Uterus (tissue), 4 donors: Measurements from ENCODE around the gene PRKAR1B. TPM values are rescaled to one million over a fixed set of nuclear protein-coding genes. Genes with fewer than 3 reads are reported as not detected.

Experiments
- DNase-seq, 2 donors: peaks; one replicate each; pipeline ENCODE4 v3.0.0-alpha.2; 2019 to 2020
- H3K27ac ChIP-seq, 2 donors: fragments of 200-600 bp; sonication (generic); 1 replicate in 1 of 2; 2 replicates in 1 of 2; pipeline ENCODE4 v1.5.1; 2016 to 2018
- H3K27me3 ChIP-seq, 2 donors: fragments of 200-600 bp; sonication (generic); one replicate each; pipeline ENCODE4 v1.5.1; 2018 to 2019; ENCODE audit warnings: control low read depth in 1 of 2
- H3K36me3 ChIP-seq, 2 donors: fragments of 200-600 bp; sonication (generic); one replicate each; pipeline ENCODE4 v1.5.1; 2019; ENCODE audit warnings: control low read depth in 1 of 2
- H3K4me1 ChIP-seq, 2 donors: fragments of 200-600 bp; sonication (generic); one replicate each; pipeline ENCODE4 v1.5.1; 2018 to 2019; ENCODE audit warnings: control low read depth in 1 of 2
- H3K4me3 ChIP-seq, 2 donors: fragments of 200-600 bp; sonication (generic); 1 replicate in 1 of 2; 2 replicates in 1 of 2; pipeline ENCODE4 v1.5.1; 2018 to 2019; ENCODE audit warnings: mild to moderate bottlenecking in 1 of 2
- H3K9me3 ChIP-seq, 2 donors: fragments of 200-600 bp; sonication (generic); one replicate each; pipeline ENCODE4 v1.5.1; 2019; ENCODE audit warnings: control low read depth in 1 of 2
- CTCF ChIP-seq, 4 experiments: fragments of 200-600 bp in 2 of 4; fragments of 450-650 bp in 2 of 4; sonication (generic) in 2 of 4; IDR thresholded peaks; one replicate each; pipeline ENCODE4 v1.5.1; 2016 to 2019; ENCODE audit warnings: antibody characterized with exemption in 4 of 4, mild to moderate bottlenecking in 2 of 4, moderate library complexity in 1 of 4
- POLR2A ChIP-seq, 2 donors: fragments of 450-650 bp; IDR thresholded peaks; one replicate each; pipeline ENCODE4 v1.6.1; 2016; ENCODE audit warnings: antibody characterized with exemption in 2 of 2, mild to moderate bottlenecking in 1 of 2, moderate library complexity in 1 of 2
- intact Hi-C: fragments of 100-400 bp; cut with DNase I; formaldehyde crosslinking; loops from one replicate; pipeline ENCODE4 v1.15.1; 2023; ENCODE audit warnings: low total_unique reads
- total RNA-seq, 4 donors: library from RNA; depleted of rRNA in 3 of 4; stranded (reverse); fragments of >200 nt in 3 of 4; gene quantifications; one replicate each; pipeline versions ENCODE4 v1.1.0 to v1.2.4, GENCODE V29; 2014 to 2023
- donor health status: DM: yes; HTN: yes; CAD: no.

PRKAR1B gene
- total RNA-seq, 4 donors from 2014 or later = 1.0 to 45.2 (median 28.7) TPM

GRCh38 chr7:693280-693679, 33.8 kb downstream of the PRKAR1B start:
- intact Hi-C loops = no loop called here
- DNase-seq = no peak
- no peak overlapping the region for H3K27ac ChIP-seq
- no peaks in the 10 kb centered on the region for H3K27me3 ChIP-seq
- TF ChIP-seq CTCF (IDR thresholded peaks at IDR 0.05) (no peak), POLR2A (IDR thresholded peaks at IDR 0.05) (no peak)
- H3K4me1 ChIP-seq = no peaks in the 10 kb centered on the region
- H3K36me3 ChIP-seq = no peaks in the 10 kb centered on the region
- H3K9me3 ChIP-seq = peaks cover 0 to 10% of the 10 kb centered on the region in 2 donors
- no peak overlapping the region for H3K4me3 ChIP-seq

- intact Hi-C loops = no loop called here
- no peak for DNase-seq
- H3K4me1 ChIP-seq = no peaks in the 10 kb centered on the region
- H3K27me3 ChIP-seq = no peaks in the 10 kb centered on the region
- no peaks in the 10 kb centered on the region for H3K36me3 ChIP-seq
- H3K27ac ChIP-seq = no peak overlapping the region
- no peak overlapping the region for H3K4me3 ChIP-seq
- peaks cover 0 to 20% of the 10 kb centered on the region in 2 donors for H3K9me3 ChIP-seq
- TF ChIP-seq POLR2A (IDR thresholded peaks at IDR 0.05) = no peak
- TF ChIP-seq CTCF (IDR thresholded peaks at IDR 0.05) = no peak
These were observed 35.6 kb downstream of the PRKAR1B start for GRCh38 chr7:691361-692045.

GRCh38 chr7:690478-691360, 36.4 kb downstream of the PRKAR1B start:
- no peak for DNase-seq
- intact Hi-C loops = no loop called here
- no peak for TF ChIP-seq POLR2A (IDR thresholded peaks at IDR 0.05)
- no peak for TF ChIP-seq CTCF (IDR thresholded peaks at IDR 0.05)

GRCh38 chr7:685540-685939, 41.5 kb downstream of the PRKAR1B start:
- DNase-seq = no peak
- H3K27me3 ChIP-seq = no peaks in the 10 kb centered on the region
- no peaks in the 10 kb centered on the region for H3K36me3 ChIP-seq
- no peak overlapping the region for H3K27ac ChIP-seq
- TF ChIP-seq POLR2A (IDR thresholded peaks at IDR 0.05) (no peak), CTCF (IDR thresholded peaks at IDR 0.05) (no peak)
- H3K4me1 ChIP-seq = no peaks in the 10 kb centered on the region
- peaks cover 0 to 32% of the 10 kb centered on the region in 2 donors for H3K9me3 ChIP-seq
- intact Hi-C loops = no loop called here
- H3K4me3 ChIP-seq = no peak overlapping the region

More at GRCh38 chr7:690478-691360, 36.4 kb downstream of the PRKAR1B start:
- H3K27me3 ChIP-seq = no peaks in the 10 kb centered on the region
- no peak overlapping the region for H3K27ac ChIP-seq
- H3K36me3 ChIP-seq = no peaks in the 10 kb centered on the region
- no peak overlapping the region for H3K4me3 ChIP-seq
- peaks cover 0 to 28% of the 10 kb centered on the region in 2 donors for H3K9me3 ChIP-seq
- no peaks in the 10 kb centered on the region for H3K4me1 ChIP-seq

GRCh38 chr7:684416-684815, 42.7 kb downstream of the PRKAR1B start:
- H3K9me3 ChIP-seq = peaks cover 0 to 31% of the 10 kb centered on the region in 2 donors
- H3K4me1 ChIP-seq = no peaks in the 10 kb centered on the region
- no peak for TF ChIP-seq CTCF (IDR thresholded peaks at IDR 0.05)
- TF ChIP-seq POLR2A (IDR thresholded peaks at IDR 0.05) = no peak
- H3K36me3 ChIP-seq = no peaks in the 10 kb centered on the region
- no peak overlapping the region for H3K4me3 ChIP-seq
- intact Hi-C loops = no loop called here
- DNase-seq = no peak
- H3K27ac ChIP-seq = no peak overlapping the region
- no peaks in the 10 kb centered on the region for H3K27me3 ChIP-seq
